ENCODE results near the gene CLEC4F.

The CLEC4F gene

GRCh38 chr2:70851704-70852103, 31.3 kb upstream of the CLEC4F start:
- in situ Hi-C loops (cut with MboI; ENCODE audit: low pct_unique_long_range_greater_than_20kb, low sequenced_read_pairs, unreplicated experiment), result no loop called here
- no peak for DNase-seq (ENCODE audit: low spot score)
- no peak for TF ChIP-seq CTCF (IDR thresholded peaks at IDR 0.05; ENCODE audit: extremely low read depth, insufficient read depth, missing control alignments)

- DNase-seq (ENCODE audit: low spot score), result no peak
- no peak for TF ChIP-seq CTCF (IDR thresholded peaks at IDR 0.05; ENCODE audit: extremely low read depth, insufficient read depth, missing control alignments)
- in situ Hi-C loops (cut with MboI; ENCODE audit: low pct_unique_long_range_greater_than_20kb, low sequenced_read_pairs, unreplicated experiment), result no loop called here
These were observed 30.5 kb upstream of the CLEC4F start for GRCh38 chr2:70850925-70851324.

DNA sequence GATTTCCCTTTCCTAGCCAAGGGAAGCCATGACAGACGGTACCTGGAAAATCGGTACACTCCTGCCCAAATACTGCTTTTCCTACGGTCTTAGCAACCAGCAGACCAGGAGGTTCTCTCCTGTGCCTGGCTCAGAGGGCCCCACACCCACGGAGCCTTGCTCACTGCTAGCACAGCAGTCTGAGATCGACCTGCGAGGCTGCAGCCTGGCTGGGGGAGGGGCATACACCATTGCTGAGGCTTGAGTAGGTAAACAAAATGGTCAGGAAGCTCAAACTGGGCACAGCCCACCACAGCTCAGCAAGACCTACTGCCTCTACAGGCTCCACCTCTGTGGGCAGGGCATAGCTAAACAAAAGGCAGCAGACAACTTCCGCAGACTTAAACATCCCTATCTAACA, 22.0 kb upstream of the CLEC4F start:
- in situ Hi-C loops (cut with MboI; ENCODE audit: low pct_unique_long_range_greater_than_20kb, low sequenced_read_pairs, unreplicated experiment), result no loop called here
- no peak for TF ChIP-seq CTCF (IDR thresholded peaks at IDR 0.05; ENCODE audit: extremely low read depth, insufficient read depth, missing control alignments)

DNA sequence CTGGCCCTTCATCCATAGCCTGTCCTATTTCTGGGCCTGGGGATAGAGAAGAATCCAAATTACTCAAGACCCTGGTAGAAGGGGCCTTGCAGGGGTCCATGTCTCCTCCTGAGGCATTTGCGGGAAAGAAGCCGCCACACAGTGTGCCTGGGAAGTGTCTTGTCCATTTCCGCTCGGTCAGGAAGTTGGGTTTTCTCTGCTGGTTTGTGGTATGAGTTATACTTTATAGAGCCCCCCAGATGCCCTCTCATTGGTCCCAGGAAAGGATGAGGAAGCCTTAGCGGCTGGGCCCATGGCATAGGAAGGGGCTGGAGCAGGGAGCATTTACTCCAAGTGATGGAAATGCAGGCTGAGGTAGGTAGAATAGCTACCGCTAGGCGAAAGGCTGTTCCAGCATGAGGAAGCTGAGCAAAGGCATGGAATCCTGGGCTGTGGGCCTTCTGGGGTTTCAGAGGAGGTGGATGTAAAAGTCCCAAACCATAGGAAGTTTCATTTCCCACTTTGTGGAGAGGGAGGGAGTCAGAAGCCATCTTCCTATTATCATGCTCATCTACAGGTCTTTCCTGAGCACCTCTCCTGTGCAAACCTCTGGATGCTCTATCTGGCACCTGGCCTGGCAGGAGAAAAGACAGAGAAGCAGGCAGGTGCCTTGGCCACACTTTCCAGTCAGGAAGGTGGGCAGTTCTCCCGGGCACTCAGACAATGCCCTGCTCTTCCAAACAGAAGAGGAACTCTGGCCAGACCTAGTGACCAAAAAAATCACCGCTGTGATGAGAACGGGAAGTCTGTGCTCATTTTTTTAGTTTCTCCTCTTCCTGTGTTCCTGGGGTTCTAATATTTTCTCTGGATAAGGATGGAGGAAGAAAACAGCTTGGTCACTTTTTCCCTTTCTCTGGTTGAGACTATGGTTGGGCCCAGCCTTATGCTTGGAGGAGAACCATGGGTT, 17.9 kb upstream of the CLEC4F start:
- DNase-seq (ENCODE audit: low spot score), result no peak
- no peak for TF ChIP-seq CTCF (IDR thresholded peaks at IDR 0.05; ENCODE audit: extremely low read depth, insufficient read depth, missing control alignments)
- in situ Hi-C loops (cut with MboI; ENCODE audit: low pct_unique_long_range_greater_than_20kb, low sequenced_read_pairs, unreplicated experiment), result no loop called here

More for the DNA sequence above, 22.0 kb upstream of the CLEC4F start:
- no peak for DNase-seq (ENCODE audit: low spot score)

GRCh38 chr2:70835643-70836042, 15.2 kb upstream of the CLEC4F start, which contains the start of gene CD207:
Gene CD207, minus strand, starts transcription at chr2:70835816. Its CDS starts 40 bp downstream, at chr2:70835776.
- no peak for TF ChIP-seq CTCF (IDR thresholded peaks at IDR 0.05; ENCODE audit: extremely low read depth, insufficient read depth, missing control alignments)
- in situ Hi-C loops (cut with MboI; ENCODE audit: low pct_unique_long_range_greater_than_20kb, low sequenced_read_pairs, unreplicated experiment), result no loop called here
- no peak for DNase-seq (ENCODE audit: low spot score)

GRCh38 chr2:70834881-70835280, 14.5 kb upstream of the CLEC4F start:
- no peak for DNase-seq (ENCODE audit: low spot score)
- in situ Hi-C loops (cut with MboI; ENCODE audit: low pct_unique_long_range_greater_than_20kb, low sequenced_read_pairs, unreplicated experiment), result no loop called here
- no peak for TF ChIP-seq CTCF (IDR thresholded peaks at IDR 0.05; ENCODE audit: extremely low read depth, insufficient read depth, missing control alignments)
